CD4-positive, alpha-beta memory T cell (primary cell): ENCODE results near the gene UQCRC2. TPM values are rescaled to one million over a fixed set of nuclear protein-coding genes. Genes with fewer than 3 reads are reported as not detected.
"Not testable (repeated sequence)": the region's sequence is repeated elsewhere in the genome, so short reads cannot be mapped to it uniquely, and the experiment has no call there.

Experiments
- CTCF ChIA-PET: fragments of 350-600 bp; sonication (Branson Sonifier 250); formaldehyde crosslinking; loops from one replicate; lab custom pipeline; 2021; ENCODE audit warnings: inconsistent platforms; ENCODE audit not compliant: partially characterized antibody; lab: Charles Lee
- POLR2A ChIA-PET: fragments of 350-600 bp; sonication (Branson Sonifier 250); formaldehyde crosslinking; loops from one replicate; lab custom pipeline; 2021; ENCODE audit not compliant: partially characterized antibody; lab: Charles Lee
- DNase-seq, 5 donors: peaks; one replicate each; pipeline versions ENCODE4 v3.0.0 to v3.0.0-alpha.2; 2020 to 2022; ENCODE audit warnings: mixed read lengths in 1 of 5
- H3K27ac ChIP-seq: one replicate; pipeline ENCODE4 v1.7.0; 2013; ENCODE audit warnings: low read depth, low read length
- H3K27me3 ChIP-seq: 2 replicates; pipeline ENCODE4 v1.7.0; 2013; ENCODE audit warnings: mild to moderate bottlenecking, low read length, moderate library complexity; ENCODE audit not compliant: insufficient read depth
- H3K36me3 ChIP-seq: 2 replicates; pipeline ENCODE4 v1.7.0; 2013; ENCODE audit warnings: mild to moderate bottlenecking, low read length, moderate library complexity; ENCODE audit not compliant: insufficient read depth
- H3K4me1 ChIP-seq: 2 replicates; pipeline ENCODE4 v1.7.0; 2013; ENCODE audit warnings: mild to moderate bottlenecking, low read length, moderate library complexity; ENCODE audit not compliant: insufficient read depth
- H3K4me3 ChIP-seq, 2 donors: one replicate each; pipeline ENCODE4 v1.7.0; 2013; ENCODE audit warnings: low read length in 2 of 2, mild to moderate bottlenecking in 1 of 2
- H3K9me3 ChIP-seq, 2 donors: one replicate each; pipeline ENCODE4 v1.7.0; 2013; ENCODE audit warnings: low read length in 2 of 2, control low read depth in 1 of 2; ENCODE audit not compliant: control insufficient read depth in 1 of 2
- H3K27ac Mint-ChIP-seq, 7 donors: one replicate each; pipeline ENCODE4 v1.8.0; 2020 to 2021; ENCODE audit warnings: mixed read lengths in 7 of 7, mild to moderate bottlenecking in 6 of 7, inconsistent platforms in 3 of 7, moderate library complexity in 3 of 7
- H3K27me3 Mint-ChIP-seq, 2 donors: one replicate each; pipeline ENCODE4 v1.8.0; 2020 to 2021; ENCODE audit warnings: mixed read lengths in 2 of 2
- H3K36me3 Mint-ChIP-seq, 2 donors: one replicate each; pipeline ENCODE4 v1.8.0; 2020 to 2021; ENCODE audit warnings: mixed read lengths in 2 of 2, inconsistent platforms in 1 of 2, mild to moderate bottlenecking in 1 of 2
- H3K4me1 Mint-ChIP-seq, 4 donors: one replicate each; pipeline ENCODE4 v1.8.0; 2020 to 2021; ENCODE audit warnings: mixed read lengths in 4 of 4, mild to moderate bottlenecking in 1 of 4
- H3K4me3 Mint-ChIP-seq, 8 donors: one replicate each; pipeline ENCODE4 v1.8.0; 2020 to 2021; ENCODE audit warnings: mixed read lengths in 8 of 8, mild to moderate bottlenecking in 7 of 8, moderate library complexity in 6 of 8, inconsistent platforms in 3 of 8
- H3K9me3 Mint-ChIP-seq, 8 donors: one replicate each; pipeline ENCODE4 v1.8.0; 2020 to 2021; ENCODE audit warnings: mixed read lengths in 8 of 8, mild to moderate bottlenecking in 5 of 8, inconsistent platforms in 3 of 8, moderate library complexity in 1 of 8
- intact Hi-C: fragments of 100-400 bp; cut with micrococcal nuclease; formaldehyde crosslinking; loops from one replicate; pipeline ENCODE4 v1.15.1; 2023
- polyA plus RNA-seq, 2 donors: library from polyadenylated mRNA; unstranded; fragments of 300-500 nt; fragmentation: Illumina TruSeq; gene quantifications; one replicate each; pipeline ENCODE4 v1.2.3, GENCODE V29; 2021
- total RNA-seq, 2 experiments: library from RNA; stranded (reverse); gene quantifications; one replicate each; pipeline ENCODE4 v1.2.3, GENCODE V29; 2021

The UQCRC2 gene
- total RNA-seq = 100 to 1,000 TPM; 170 to 177 TPM
- polyA plus RNA-seq = 100 to 1,000 TPM; 156 to 258 TPM

GRCh38 chr16:21952793-21953540 lies at the start of gene UQCRC2:
Gene UQCRC2, plus strand, starts transcription at chr16:21953361. Its CDS starts 63 bp downstream, at chr16:21953424.
- peak; percentile 90 to 94 (median 92) for DNase-seq
- Mint-ChIP-seq H3K4me1 (peaks cover 36 to 82% (median 59%) of the 10 kb centered on the region in 4 donors), H3K4me3 (peak within 1 kb of the TSS; percentile 96 to 100 (median 98)), H3K27ac (peak within 1 kb of the TSS; percentile 95 to 100 (median 99)), H3K36me3 (peaks cover 10 to 47% of the 10 kb centered on the region in 2 donors), H3K9me3 (no peaks in the 10 kb centered on the region), H3K27me3 (no peaks in the 10 kb centered on the region)
- intact Hi-C loops = loop anchor here (1.0 to 5.0 kb wide), 5 partner anchors 54 to 419 kb away; partner anchors contain the start of genes CDR2, METTL9 and MOSMO
- H3K36me3 ChIP-seq = peaks cover 9% of the 10 kb centered on the region
- POLR2A ChIA-PET = interaction anchor here (0.7 to 4.8 kb wide), 12 partner anchors 10 to 422 kb away, joined by 3 to 67 read pairs (median 8); partner anchors contain the start of genes MOSMO and POLR3E
- CTCF ChIA-PET = interaction anchor here (1.0 to 2.6 kb wide), 4 partner anchors 9 to 236 kb away, joined by 4 to 11 read pairs (median 6); no protein-coding TSS in a partner anchor
- peak within 1 kb of the TSS; percentile 98 for H3K27ac ChIP-seq
- no peaks in the 10 kb centered on the region for H3K9me3 ChIP-seq
- no peaks in the 10 kb centered on the region for H3K27me3 ChIP-seq
- H3K4me3 ChIP-seq = peak within 1 kb of the TSS; percentile 98
- H3K4me1 ChIP-seq = peaks cover 53% of the 10 kb centered on the region

DNA sequence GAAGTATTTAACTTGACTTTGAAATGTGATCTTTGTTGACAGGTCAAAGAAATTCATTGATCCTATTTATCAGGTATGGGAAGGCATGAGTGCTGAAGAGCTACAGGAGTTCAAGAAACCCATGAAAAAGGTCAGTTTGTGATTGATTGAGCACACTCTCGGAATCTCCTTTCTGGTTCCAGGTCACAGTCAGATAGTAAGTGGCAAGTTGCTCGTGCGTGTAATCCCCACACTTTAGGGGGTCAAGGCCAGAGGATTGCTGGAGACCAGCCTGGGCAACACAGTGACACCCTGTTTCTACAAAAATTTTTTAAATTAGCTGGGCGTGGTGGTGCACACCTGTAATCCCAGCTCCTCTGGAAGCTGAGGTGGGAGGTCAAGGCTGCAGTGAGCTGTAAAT lies 20.5 kb upstream of the UQCRC2 start:
- H3K36me3 Mint-ChIP-seq, intact Hi-C loops, H3K27ac Mint-ChIP-seq, H3K9me3 ChIP-seq, H3K27me3 Mint-ChIP-seq, H3K27me3 ChIP-seq, H3K27ac ChIP-seq, H3K4me3 Mint-ChIP-seq, POLR2A ChIA-PET, DNase-seq, CTCF ChIA-PET, H3K4me1 ChIP-seq, H3K9me3 Mint-ChIP-seq, H3K4me3 ChIP-seq, H3K36me3 ChIP-seq: not testable (repeated sequence)
- H3K4me1 Mint-ChIP-seq = peaks cover 9 to 15% (median 11%) of the 10 kb centered on the region in 4 donors

DNA sequence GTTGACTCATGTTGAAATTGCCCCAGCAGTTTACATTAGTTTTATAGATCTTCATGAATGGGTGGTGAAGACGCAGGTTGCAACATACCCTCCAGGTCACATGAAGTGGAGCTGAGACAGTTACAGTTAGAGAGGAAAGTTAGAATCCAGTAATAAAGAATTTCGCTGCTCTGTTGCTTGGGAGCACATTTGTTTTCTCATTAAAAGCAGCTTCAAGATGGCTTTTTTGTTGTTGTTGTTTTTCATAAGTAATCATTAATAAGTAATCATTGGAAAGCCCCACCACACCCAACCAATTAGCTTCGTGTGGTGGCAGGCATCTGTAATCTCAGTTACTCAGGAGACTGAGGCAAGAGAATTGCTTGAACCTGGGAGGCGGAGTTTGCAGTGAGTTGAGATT lies 19.8 kb upstream of the UQCRC2 start:
- H3K9me3 Mint-ChIP-seq, H3K9me3 ChIP-seq, H3K27me3 ChIP-seq, H3K27me3 Mint-ChIP-seq, H3K4me1 ChIP-seq, H3K36me3 Mint-ChIP-seq, H3K27ac ChIP-seq, POLR2A ChIA-PET, H3K4me3 ChIP-seq, H3K27ac Mint-ChIP-seq, H3K4me3 Mint-ChIP-seq, CTCF ChIA-PET, intact Hi-C loops, DNase-seq, H3K36me3 ChIP-seq: not testable (repeated sequence)
- peaks cover 9 to 15% (median 11%) of the 10 kb centered on the region in 4 donors for H3K4me1 Mint-ChIP-seq

DNA sequence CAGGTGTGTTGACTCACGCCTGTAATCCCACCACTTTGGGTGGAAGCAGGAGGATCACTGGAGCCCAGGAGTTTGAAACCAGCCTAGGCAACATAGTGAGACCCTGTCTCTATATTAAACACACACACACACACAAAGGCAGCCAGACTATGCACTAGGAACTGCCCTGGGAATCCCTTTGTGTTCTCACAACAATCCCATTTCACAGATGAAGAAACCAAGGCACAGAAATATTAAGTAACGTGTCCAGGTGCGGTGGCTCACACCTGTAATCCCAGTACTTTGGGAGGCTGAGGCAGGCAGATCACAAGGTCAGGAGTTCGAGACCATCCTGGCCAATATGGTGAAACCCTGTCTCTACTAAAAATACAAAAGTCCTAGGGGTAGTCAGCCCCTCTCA lies 19.4 kb upstream of the UQCRC2 start:
- CTCF ChIA-PET, intact Hi-C loops, DNase-seq, H3K27ac ChIP-seq, H3K36me3 Mint-ChIP-seq, H3K4me1 ChIP-seq, H3K27me3 Mint-ChIP-seq, H3K9me3 Mint-ChIP-seq, H3K4me3 Mint-ChIP-seq, H3K27me3 ChIP-seq, POLR2A ChIA-PET, H3K4me3 ChIP-seq, H3K9me3 ChIP-seq, H3K36me3 ChIP-seq: not testable (repeated sequence)
- Mint-ChIP-seq H3K27ac (peak overlapping the region in 2 of 7 donors; percentile 42 to 60), H3K4me1 (peaks cover 9 to 15% (median 11%) of the 10 kb centered on the region in 4 donors)

GRCh38 chr16:21936216-21936615 lies 16.9 kb upstream of the UQCRC2 start:
- H3K27me3 ChIP-seq, H3K27ac ChIP-seq, POLR2A ChIA-PET, H3K36me3 ChIP-seq, H3K4me1 ChIP-seq, intact Hi-C loops, H3K9me3 Mint-ChIP-seq, DNase-seq, H3K36me3 Mint-ChIP-seq, CTCF ChIA-PET, H3K9me3 ChIP-seq, H3K27me3 Mint-ChIP-seq, H3K4me3 Mint-ChIP-seq, H3K4me3 ChIP-seq: not testable (repeated sequence)
- Mint-ChIP-seq H3K4me1 (peaks cover 9 to 15% (median 11%) of the 10 kb centered on the region in 4 donors), H3K27ac (peak overlapping the region in 1 of 7 donors; percentile 23)

DNA sequence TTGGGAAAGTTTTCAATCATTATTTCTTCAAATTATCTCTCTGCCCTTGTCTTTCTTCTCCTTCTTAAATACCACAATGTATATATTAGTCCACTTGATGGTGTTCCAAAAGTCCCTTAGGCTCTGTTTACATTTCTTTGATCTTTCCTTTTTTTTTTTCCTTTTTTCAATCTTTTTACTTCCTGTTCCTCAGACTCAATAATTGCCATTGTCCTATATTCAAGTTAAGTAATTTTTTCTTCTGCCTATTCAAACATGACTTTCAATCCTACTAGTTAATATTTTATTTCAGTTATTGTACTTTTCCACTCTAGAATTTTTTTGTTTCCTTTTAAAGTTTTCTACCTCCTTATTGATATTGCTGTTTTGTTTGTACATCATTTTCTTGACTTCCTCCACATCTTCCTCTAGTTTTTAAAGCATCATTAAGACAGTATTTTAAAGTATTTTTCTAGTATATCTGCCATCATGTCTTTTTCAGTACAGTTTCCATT lies 15.8 kb upstream of the UQCRC2 start:
- intact Hi-C loops = no loop called here
- peaks cover 6% of the 10 kb centered on the region for H3K4me1 ChIP-seq
- ChIA-PET POLR2A (no interaction called here), CTCF (interaction anchor here (0.8 kb wide), 1 partner anchor 14 kb away, joined by 3 read pairs; no protein-coding TSS in a partner anchor)
- H3K27me3 ChIP-seq = no peaks in the 10 kb centered on the region
- no peaks in the 10 kb centered on the region for H3K9me3 ChIP-seq
- H3K4me3 Mint-ChIP-seq = no peak overlapping the region
- H3K36me3 Mint-ChIP-seq = no peaks in the 10 kb centered on the region
- H3K27me3 Mint-ChIP-seq = peaks cover 0 to 2% of the 10 kb centered on the region in 2 donors
- H3K36me3 ChIP-seq = no peaks in the 10 kb centered on the region
- H3K9me3 Mint-ChIP-seq = no peaks in the 10 kb centered on the region
- peak overlapping the region in 2 of 7 donors; percentile 30 to 80 for H3K27ac Mint-ChIP-seq
- no peak overlapping the region for H3K27ac ChIP-seq
- H3K4me3 ChIP-seq = no peak overlapping the region
- H3K4me1 Mint-ChIP-seq = peaks cover 9 to 15% (median 11%) of the 10 kb centered on the region in 4 donors
- DNase-seq = no peak

DNA sequence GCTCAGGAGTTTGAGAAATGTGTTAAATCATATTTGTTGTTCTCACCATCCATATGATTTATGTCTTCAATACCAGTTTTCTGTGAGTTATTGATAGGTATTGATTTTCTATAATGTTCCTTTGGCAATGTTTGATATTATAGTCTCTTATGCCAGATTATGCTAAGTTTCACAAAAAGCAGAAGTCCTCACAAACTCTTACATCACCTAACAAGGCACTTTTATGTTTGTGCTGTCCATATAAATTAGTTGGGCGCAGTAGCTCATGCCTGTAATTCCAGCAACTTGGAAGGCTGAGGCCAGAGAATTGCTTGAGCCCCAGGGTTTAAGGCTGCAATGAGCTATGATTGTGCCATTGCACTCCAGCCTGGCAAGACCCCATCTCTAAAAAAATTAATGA lies 12.6 kb upstream of the UQCRC2 start:
- DNase-seq = no peak
- Mint-ChIP-seq H3K4me3 (no peak overlapping the region), H3K36me3 (no peaks in the 10 kb centered on the region), H3K4me1 (peaks cover 2 to 6% (median 4%) of the 10 kb centered on the region in 4 donors), H3K27ac (no peak overlapping the region), H3K27me3 (peaks cover 0 to 2% of the 10 kb centered on the region in 2 donors), H3K9me3 (no peaks in the 10 kb centered on the region)
- no peaks in the 10 kb centered on the region for H3K27me3 ChIP-seq
- ChIA-PET CTCF (interaction anchor here (1.0 kb wide), 1 partner anchor 248 kb away, joined by 3 read pairs; no protein-coding TSS in a partner anchor), POLR2A (no interaction called here)
- H3K4me3 ChIP-seq = no peak overlapping the region
- H3K36me3 ChIP-seq = no peaks in the 10 kb centered on the region
- no peak overlapping the region for H3K27ac ChIP-seq
- H3K9me3 ChIP-seq = no peaks in the 10 kb centered on the region
- no peaks in the 10 kb centered on the region for H3K4me1 ChIP-seq
- intact Hi-C loops = no loop called here
